IMR-90 (cell line): Measurements from ENCODE around the gene TRIM2. TPM values are rescaled to one million over a fixed set of nuclear protein-coding genes. Genes with fewer than 3 reads are reported as not detected.

Experiments used
- ATAC-seq: fragments of 200-7000 bp; cut with Tn5 transposase; 2 replicates; pipeline ENCODE4 v1.9.1; 2020; ENCODE audit warnings: low read depth, mild to moderate bottlenecking, moderate library complexity
- BruUV-seq: library from RNA; stranded (reverse); fragments of 400-500 nt; replicated peaks from 2 replicates; lab custom pipeline; 2021; lab: Mats Ljungman, UMichigan
- CTCF ChIA-PET: fragments of 300-600 bp; formaldehyde crosslinking; extraction: SDS; loops from one replicate; lab custom pipeline; 2021; ENCODE audit warnings: antibody characterized with exemption; lab: Yijun Ruan, JAX
- POLR2A ChIA-PET: fragments of 300-600 bp; sonication (Branson Sonifier 250); formaldehyde crosslinking; loops from one replicate; lab custom pipeline; 2022; ENCODE audit warnings: antibody characterized with exemption; ENCODE audit not compliant: unreplicated experiment; lab: Charles Lee
- DNase-seq: peaks from one replicate; pipeline ENCODE4 v3.0.0; 2013
- H2AFZ ChIP-seq: replicated peaks from 2 replicates; pipeline ENCODE3; 2013; ENCODE audit warnings: low read length, mild to moderate bottlenecking; ENCODE audit not compliant: poor library complexity
- H2AK5ac ChIP-seq: 2 replicates; pipeline ENCODE4 v1.6.1; 2013; ENCODE audit warnings: low read depth, low read length, inconsistent platforms
- H2AK9ac ChIP-seq: replicated peaks from 2 replicates; pipeline ENCODE3; 2013; ENCODE audit warnings: mild to moderate bottlenecking, low read depth, low read length, moderate library complexity; ENCODE audit not compliant: poor library complexity
- H2BK120ac ChIP-seq: 2 replicates; pipeline ENCODE4 v1.6.1; 2013; ENCODE audit warnings: low read depth, low read length, inconsistent platforms
- H2BK15ac ChIP-seq: 3 replicates; pipeline ENCODE4 v1.6.1; 2013; ENCODE audit warnings: low read depth, low read length, inconsistent platforms
- H2BK20ac ChIP-seq: 2 replicates; pipeline ENCODE4 v1.6.1; 2013; ENCODE audit warnings: low read depth, mild to moderate bottlenecking, inconsistent platforms, low read length, moderate library complexity
- H2BK5ac ChIP-seq: 2 replicates; pipeline ENCODE4 v1.6.1; 2013; ENCODE audit warnings: mild to moderate bottlenecking, low read depth, low read length, inconsistent platforms; ENCODE audit not compliant: poor library complexity, severe bottlenecking
- H3K14ac ChIP-seq: replicated peaks from 2 replicates; pipeline ENCODE4 v1.6.1; 2013; ENCODE audit warnings: low read depth, low read length, inconsistent platforms
- H3K18ac ChIP-seq: 2 replicates; pipeline ENCODE4 v1.6.1; 2013; ENCODE audit warnings: low read depth, low read length, control low read depth
- H3K23ac ChIP-seq: 2 replicates; pipeline ENCODE4 v1.6.1; 2013; ENCODE audit warnings: low read depth, low read length, inconsistent platforms
- H3K27ac ChIP-seq: 2 replicates; pipeline ENCODE4 v1.5.1; 2013; ENCODE audit warnings: mild to moderate bottlenecking, control low read depth, low read length; ENCODE audit not compliant: insufficient read depth
- H3K27me3 ChIP-seq: 2 replicates; pipeline ENCODE4 v1.6.1; 2013; ENCODE audit warnings: low read length; ENCODE audit not compliant: control insufficient read depth, insufficient read depth
- H3K36me3 ChIP-seq: 2 replicates; pipeline ENCODE4 v1.6.1; 2013; ENCODE audit warnings: low read length, mixed read lengths; ENCODE audit not compliant: control insufficient read depth, insufficient read depth
- H3K4ac ChIP-seq: 2 replicates; pipeline ENCODE4 v1.6.1; 2013; ENCODE audit warnings: low read depth, low read length, inconsistent platforms
- H3K4me1 ChIP-seq: 2 replicates; pipeline ENCODE4 v1.6.1; 2013; ENCODE audit warnings: low read length, mixed read lengths; ENCODE audit not compliant: control insufficient read depth, insufficient read depth
- H3K4me2 ChIP-seq: 2 replicates; pipeline ENCODE4 v1.6.1; 2013; ENCODE audit warnings: low read depth, mild to moderate bottlenecking, control low read depth, low read length, moderate library complexity
- H3K4me3 ChIP-seq: 2 replicates; pipeline ENCODE4 v1.5.1; 2013; ENCODE audit warnings: low read depth, mild to moderate bottlenecking, control low read depth, low read length, moderate library complexity; ENCODE audit not compliant: insufficient read depth
- H3K56ac ChIP-seq: 2 replicates; pipeline ENCODE4 v1.6.1; 2013; ENCODE audit warnings: low read length, inconsistent platforms; ENCODE audit not compliant: insufficient read depth; ENCODE audit errors: extremely low read depth
- H3K79me1 ChIP-seq, 2 experiments: 2 replicates each; pipeline ENCODE4 v1.6.1; 2013; ENCODE audit warnings: low read length in 2 of 2, inconsistent platforms in 1 of 2, low read depth in 1 of 2
- H3K9ac ChIP-seq: 2 replicates; pipeline ENCODE4 v1.6.1; 2013; ENCODE audit warnings: low read depth, low read length, control low read depth
- H3K9me1 ChIP-seq: 2 replicates; pipeline ENCODE4 v1.6.1; 2013; ENCODE audit warnings: low read length, inconsistent platforms; ENCODE audit not compliant: insufficient read depth
- H3K9me3 ChIP-seq: 2 replicates; pipeline ENCODE4 v1.6.1; 2013; ENCODE audit warnings: low read length; ENCODE audit not compliant: control insufficient read depth, insufficient read depth
- H4K20me1 ChIP-seq: 2 replicates; pipeline ENCODE4 v1.6.1; 2013; ENCODE audit warnings: low read length, inconsistent platforms; ENCODE audit not compliant: insufficient read depth
- H4K5ac ChIP-seq: 2 replicates; pipeline ENCODE4 v1.6.1; 2013; ENCODE audit warnings: mild to moderate bottlenecking, low read depth, low read length, control low read depth
- H4K8ac ChIP-seq, 2 experiments: 2 replicates each; pipeline ENCODE4 v1.6.1; 2013; ENCODE audit warnings: low read depth in 2 of 2, low read length in 2 of 2, control low read depth in 1 of 2, inconsistent platforms in 1 of 2
- H4K91ac ChIP-seq: 2 replicates; pipeline ENCODE4 v1.6.1; 2013; ENCODE audit warnings: low read depth, low read length, inconsistent platforms; ENCODE audit not compliant: insufficient read depth
- MAFK ChIP-seq: IDR thresholded peaks from 2 replicates; pipeline ENCODE4 v1.6.1; 2012; ENCODE audit warnings: low read depth, low read length, improper control_type of control experiment
- RAD21 ChIP-seq: IDR thresholded peaks from 2 replicates; pipeline ENCODE4 v1.6.1; 2012; ENCODE audit warnings: low read length, improper control_type of control experiment
- WGBS, 2 experiments: methylation state at CpG; one replicate each; pipeline versions ENCODE4 v1.1.5 to v1.1.7; 2013; ENCODE audit warnings: missing lambda C conversion rate in 2 of 2; ENCODE audit not compliant: insufficient read length in 1 of 2; ENCODE audit errors: extremely low coverage in 2 of 2; 5-methylcytosine and 5-hydroxymethylcytosine counted together
- dilution Hi-C: fragments of 300-500 bp; cut with HindIII; formaldehyde crosslinking; loops from one replicate; pipeline ENCODE4 v1.14.3; 2018; ENCODE audit warnings: low sequenced_read_pairs; ENCODE audit not compliant: unreplicated experiment
- in situ Hi-C: fragments of 300-500 bp; cut with MboI; formaldehyde crosslinking; loops from 3 replicates; pipeline ENCODE4 v1.14.3; 2019; ENCODE audit warnings: low sequenced_read_pairs, inconsistent platforms, mixed read lengths
- intact Hi-C: fragments of 100-400 bp; cut with micrococcal nuclease; formaldehyde crosslinking; loops from 2 replicates; pipeline ENCODE4 v1.10.0; 2022
- polyA plus RNA-seq, 3 experiments: library from polyadenylated mRNA; depleted of rRNA; stranded (reverse); fragments of >200 nt; gene quantifications; 2 replicates each; pipeline ENCODE4 v1.2.3, GENCODE V29; 2012; ENCODE audit warnings: low replicate concordance in 1 of 3
- total RNA-seq: library from RNA; depleted of rRNA; stranded (reverse); fragments of >200 nt; gene quantifications from 2 replicates; pipeline ENCODE4 v1.2.3, GENCODE V29; 2012

The TRIM2 gene
- total and polyA plus RNA-seq, 2 of the 4 experiments (the other 2 are of a cell fraction): 16.0 to 64.2 TPM

DNA sequence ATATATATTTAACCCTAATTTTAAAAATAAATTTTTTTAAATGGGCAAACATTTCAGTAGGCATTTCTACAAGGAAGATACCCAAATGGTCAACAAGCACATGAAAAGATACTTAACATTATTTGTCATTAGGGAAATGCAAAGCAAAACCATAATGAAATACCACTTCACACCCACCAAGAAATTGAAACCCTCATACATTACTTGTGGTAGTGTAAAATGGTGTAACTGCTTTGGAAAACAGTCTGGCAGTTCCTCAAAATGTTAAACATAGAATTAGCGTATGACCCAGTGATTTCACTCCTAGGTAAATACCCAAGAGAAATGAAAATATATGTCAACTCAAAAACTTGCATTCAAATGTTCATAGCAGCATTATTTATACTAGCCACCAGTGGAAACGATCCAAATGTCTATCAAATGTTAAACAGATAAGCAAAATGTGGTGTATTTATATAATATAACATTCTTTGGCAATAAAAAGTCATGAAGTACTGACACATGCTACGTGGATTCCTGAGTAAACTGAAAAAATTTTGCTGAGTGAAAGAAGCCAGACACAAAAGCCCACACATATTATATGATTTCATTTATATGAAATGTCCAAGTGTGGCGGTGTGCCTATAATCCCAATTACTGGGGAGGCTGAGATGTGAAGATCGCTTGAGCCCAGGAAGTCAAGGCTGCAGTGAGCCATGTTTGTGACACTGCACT, 16.6 kb downstream of the TRIM2 start:
- no peak overlapping the region for H3K4me2 ChIP-seq
- intact Hi-C loops (loop anchor here (1.0 to 10.0 kb wide), 2 partner anchors 28 to 244 kb away; partner anchors contain the start of gene TMEM131L), dilution Hi-C loops (no loop called here), in situ Hi-C loops (no loop called here)
- no peak overlapping the region for H3K14ac ChIP-seq
- peaks cover 6% of the 10 kb centered on the region; the same call in 1 of the 2 replicates for H3K9me1 ChIP-seq
- H3K36me3 ChIP-seq: no peaks in the 10 kb centered on the region
- no peaks in the 10 kb centered on the region for H3K27me3 ChIP-seq
- H2AK9ac ChIP-seq: no peak overlapping the region
- peak; percentile 29; the same call in 1 of the 2 replicates for TF ChIP-seq MAFK
- no peak for TF ChIP-seq RAD21
- H3K4ac ChIP-seq: peak overlapping the region; percentile 28; the same call in 1 of the 2 replicates
- H3K4me3 ChIP-seq: no peak overlapping the region
- H2BK20ac ChIP-seq: peak overlapping the region; percentile 76
- no peak overlapping the region for H4K5ac ChIP-seq
- H3K56ac ChIP-seq: no peak overlapping the region
- no TSS peak for BruUV-seq
- 0 out of 2 replicates have a peak overlapping the region, but pooled peaks have one; percentile 40 for H4K91ac ChIP-seq
- H3K79me1 ChIP-seq: peaks cover 12 to 25% of the 10 kb centered on the region in 2 experiments; a peak in 3 of 4 replicates
- H2BK5ac ChIP-seq: no peak overlapping the region
- H2AK5ac ChIP-seq: peak overlapping the region; percentile 25; the same call in 1 of the 2 replicates
- no peak for ATAC-seq
- WGBS, 2 experiments: no CpG with 5 or more reads among the region's 5 CpGs
- peak; percentile 64 for DNase-seq
- no peak overlapping the region for H3K23ac ChIP-seq
- ChIA-PET CTCF (no interaction called here), POLR2A (no interaction called here)
- H3K27ac ChIP-seq: peak overlapping the region; percentile 36; the same call in 1 of the 2 replicates
- peaks cover 2% of the 10 kb centered on the region for H3K4me1 ChIP-seq
- peak overlapping the region in 1 of 2 experiments; percentile 32; a peak in 2 of 4 replicates for H4K8ac ChIP-seq
- H3K9ac ChIP-seq: no peak overlapping the region
- no peak overlapping the region for H2BK120ac ChIP-seq
- no peaks in the 10 kb centered on the region for H4K20me1 ChIP-seq
- 0 out of 3 replicates have a peak overlapping the region, but pooled peaks have one; percentile 51 for H2BK15ac ChIP-seq
- no peak overlapping the region for H3K18ac ChIP-seq
- H2AFZ ChIP-seq: no peak overlapping the region
- H3K9me3 ChIP-seq: no peaks in the 10 kb centered on the region
